Tibial artery (tissue), 4 donors: ENCODE data around the gene GSK3A.

ENCODE experiments used
- DNase-seq, 2 donors: peaks; one replicate each; pipeline ENCODE4 v3.0.0-alpha.2; 2019
- H3K27ac ChIP-seq, 2 donors: fragments of 200-600 bp; sonication (generic) in 1 of 2; 1 replicate in 1 of 2; 2 replicates in 1 of 2; pipeline ENCODE4 v1.5.1; 2018 to 2019; ENCODE audit warnings: mild to moderate bottlenecking in 1 of 2
- H3K27me3 ChIP-seq, 2 donors: fragments of 200-600 bp; sonication (generic) in 1 of 2; one replicate each; pipeline versions ENCODE4 v1.5.1 to v1.6.0; 2016 to 2019
- H3K36me3 ChIP-seq, 3 donors: fragments of 200-600 bp; sonication (generic) in 2 of 3; one replicate each; pipeline ENCODE4 v1.5.1; 2016 to 2019; ENCODE audit warnings: mild to moderate bottlenecking in 2 of 3
- H3K4me1 ChIP-seq, 4 donors: fragments of 200-600 bp; sonication (generic) in 2 of 4; 1 replicate in 3 of 4; 2 replicates in 1 of 4; pipeline ENCODE4 v1.5.1; 2016 to 2019
- H3K4me3 ChIP-seq, 2 donors: fragments of 200-600 bp; sonication (generic) in 1 of 2; 1 replicate in 1 of 2; 2 replicates in 1 of 2; pipeline ENCODE4 v1.5.1; 2018 to 2019; ENCODE audit warnings: mild to moderate bottlenecking in 2 of 2
- H3K9me3 ChIP-seq, 3 donors: fragments of 200-600 bp; sonication (generic) in 1 of 3; one replicate each; pipeline ENCODE4 v1.5.1; 2016 to 2019
- intact Hi-C: fragments of 100-400 bp; cut with DNase I; formaldehyde crosslinking; loops from one replicate; pipeline ENCODE4 v1.15.0; 2023; ENCODE audit warnings: low total_unique reads
- TF ChIP-seq, protein P1 (sequence below), 2 experiments: fragments of 200-600 bp in 1 of 2; fragments of 450-650 bp in 1 of 2; IDR thresholded peaks; one replicate each; pipeline ENCODE4 v1.5.1; 2017 to 2019; ENCODE audit warnings: antibody characterized with exemption in 2 of 2, mild to moderate bottlenecking in 1 of 2, moderate library complexity in 1 of 2

The GSK3A gene

GRCh38 chr19:42246143-42246921 is 3.9 kb upstream of the GSK3A start:
- no peak overlapping the region for H3K4me3 ChIP-seq
- H3K27ac ChIP-seq, result peak overlapping the region; percentile 86 to 94
- peaks cover 0 to 23% (median 21%) of the 10 kb centered on the region in 3 donors for H3K36me3 ChIP-seq
- peak; percentile 84 to 91 for DNase-seq
- intact Hi-C loops, result loop anchor here (2.0 kb wide), 2 partner anchors 32 to 48 kb away; no protein-coding TSS in a partner anchor
- no peaks in the 10 kb centered on the region for H3K9me3 ChIP-seq
- TF ChIP-seq, protein P1, sequence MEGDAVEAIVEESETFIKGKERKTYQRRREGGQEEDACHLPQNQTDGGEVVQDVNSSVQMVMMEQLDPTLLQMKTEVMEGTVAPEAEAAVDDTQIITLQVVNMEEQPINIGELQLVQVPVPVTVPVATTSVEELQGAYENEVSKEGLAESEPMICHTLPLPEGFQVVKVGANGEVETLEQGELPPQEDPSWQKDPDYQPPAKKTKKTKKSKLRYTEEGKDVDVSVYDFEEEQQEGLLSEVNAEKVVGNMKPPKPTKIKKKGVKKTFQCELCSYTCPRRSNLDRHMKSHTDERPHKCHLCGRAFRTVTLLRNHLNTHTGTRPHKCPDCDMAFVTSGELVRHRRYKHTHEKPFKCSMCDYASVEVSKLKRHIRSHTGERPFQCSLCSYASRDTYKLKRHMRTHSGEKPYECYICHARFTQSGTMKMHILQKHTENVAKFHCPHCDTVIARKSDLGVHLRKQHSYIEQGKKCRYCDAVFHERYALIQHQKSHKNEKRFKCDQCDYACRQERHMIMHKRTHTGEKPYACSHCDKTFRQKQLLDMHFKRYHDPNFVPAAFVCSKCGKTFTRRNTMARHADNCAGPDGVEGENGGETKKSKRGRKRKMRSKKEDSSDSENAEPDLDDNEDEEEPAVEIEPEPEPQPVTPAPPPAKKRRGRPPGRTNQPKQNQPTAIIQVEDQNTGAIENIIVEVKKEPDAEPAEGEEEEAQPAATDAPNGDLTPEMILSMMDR (IDR thresholded peaks at IDR 0.05), result peak; percentile 71 to 76
- H3K4me1 ChIP-seq, result peaks cover 3 to 65% (median 51%) of the 10 kb centered on the region in 4 donors
- H3K27me3 ChIP-seq, result no peaks in the 10 kb centered on the region

DNA sequence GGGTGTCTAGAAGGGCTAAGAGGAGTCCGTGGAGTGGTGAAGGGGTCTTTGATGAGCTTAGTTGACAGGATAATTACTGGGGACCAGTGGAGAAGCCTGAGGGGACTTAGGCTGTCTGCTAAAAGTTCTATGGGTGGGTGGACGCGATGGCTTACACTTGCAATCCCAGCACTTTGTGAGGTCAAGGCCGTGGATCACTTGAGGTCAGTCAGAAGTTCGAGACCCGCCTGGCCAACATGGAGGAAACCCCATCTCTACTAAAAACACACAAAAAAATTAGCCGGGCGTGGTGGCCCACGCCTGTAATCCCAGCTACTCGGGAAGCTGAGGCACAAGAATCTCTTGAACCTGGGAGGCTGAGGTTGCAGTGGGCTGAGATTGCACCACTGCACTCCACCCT is 2.8 kb upstream of the GSK3A start:
- Histone ChIP-seq H3K9me3 (no peaks in the 10 kb centered on the region), H3K4me1 (peaks cover 3 to 65% (median 49%) of the 10 kb centered on the region in 4 donors), H3K27ac (peak overlapping the region; percentile 86 to 94), H3K4me3 (peak overlapping the region in 1 of 2 donors; percentile 94), H3K36me3 (peaks cover 0 to 21% (median 21%) of the 10 kb centered on the region in 3 donors), H3K27me3 (no peaks in the 10 kb centered on the region)
- DNase-seq, result peak in 1 of 2 donors; percentile 30
- intact Hi-C loops, result no loop called here
- TF ChIP-seq, protein P1 (IDR thresholded peaks at IDR 0.05), result no peak

- no peaks in the 10 kb centered on the region for H3K27me3 ChIP-seq
- peaks cover 0 to 22% (median 15%) of the 10 kb centered on the region in 3 donors for H3K36me3 ChIP-seq
- intact Hi-C loops, result no loop called here
- H3K4me1 ChIP-seq, result peaks cover 3 to 65% (median 46%) of the 10 kb centered on the region in 4 donors
- no peaks in the 10 kb centered on the region for H3K9me3 ChIP-seq
- DNase-seq, result peak; percentile 92 to 96
- TF ChIP-seq, protein P1 (IDR thresholded peaks at IDR 0.05), result peak; percentile 60 to 65
- peak overlapping the region; percentile 86 to 94 for H3K27ac ChIP-seq
- H3K4me3 ChIP-seq, result peak overlapping the region; percentile 73 to 94
These were observed 2.2 kb upstream of the GSK3A start for GRCh38 chr19:42244347-42245220.

- no peaks in the 10 kb centered on the region for H3K9me3 ChIP-seq
- H3K36me3 ChIP-seq, result peaks cover 0 to 21% (median 0%) of the 10 kb centered on the region in 3 donors
- TF ChIP-seq, protein P1 (IDR thresholded peaks at IDR 0.05), result no peak
- intact Hi-C loops, result no loop called here
- H3K4me3 ChIP-seq, result peak overlapping the region; percentile 73 to 94
- H3K27me3 ChIP-seq, result no peaks in the 10 kb centered on the region
- H3K27ac ChIP-seq, result peak overlapping the region; percentile 86 to 94
- peaks cover 3 to 54% (median 44%) of the 10 kb centered on the region in 4 donors for H3K4me1 ChIP-seq
- DNase-seq, result no peak
These were observed 312 bp downstream of the GSK3A start for GRCh38 chr19:42242069-42242511.

DNA sequence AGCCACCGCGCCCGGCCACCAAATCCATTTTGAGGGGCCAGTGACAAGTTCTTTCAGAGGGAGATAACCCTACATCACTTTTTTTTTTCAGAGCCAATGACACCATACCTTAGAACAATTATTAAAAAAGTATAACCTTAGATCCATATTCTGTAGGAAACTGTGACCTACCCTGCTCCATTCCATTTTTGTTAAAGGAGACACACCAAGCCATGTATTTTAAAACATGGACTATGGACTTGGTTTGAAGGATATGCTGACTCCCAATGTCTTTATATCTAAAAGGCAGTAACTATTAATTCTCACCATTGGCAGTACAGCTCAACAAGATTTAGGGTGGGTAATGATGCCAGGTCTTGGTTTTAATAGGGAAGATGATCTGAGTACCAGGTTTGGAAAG is 1.1 kb downstream of the GSK3A start:
- Histone ChIP-seq H3K27me3 (no peaks in the 10 kb centered on the region), H3K27ac (peak overlapping the region; percentile 86 to 94), H3K9me3 (no peaks in the 10 kb centered on the region), H3K4me3 (peak overlapping the region; percentile 73 to 94), H3K4me1 (peaks cover 3 to 50% (median 39%) of the 10 kb centered on the region in 4 donors), H3K36me3 (peaks cover 0 to 29% (median 7%) of the 10 kb centered on the region in 3 donors)
- TF ChIP-seq, protein P1 (IDR thresholded peaks at IDR 0.05), result no peak
- intact Hi-C loops, result no loop called here
- DNase-seq, result no peak
